ENCODE measurements around the gene ABCA13. TPM values are rescaled to one million over a fixed set of nuclear protein-coding genes. Genes with fewer than 3 reads are reported as not detected.

ABCA13 gene
- polyA plus RNA-seq, 3 donors = 0.10 to 0.41 (median 0.37) TPM

DNA sequence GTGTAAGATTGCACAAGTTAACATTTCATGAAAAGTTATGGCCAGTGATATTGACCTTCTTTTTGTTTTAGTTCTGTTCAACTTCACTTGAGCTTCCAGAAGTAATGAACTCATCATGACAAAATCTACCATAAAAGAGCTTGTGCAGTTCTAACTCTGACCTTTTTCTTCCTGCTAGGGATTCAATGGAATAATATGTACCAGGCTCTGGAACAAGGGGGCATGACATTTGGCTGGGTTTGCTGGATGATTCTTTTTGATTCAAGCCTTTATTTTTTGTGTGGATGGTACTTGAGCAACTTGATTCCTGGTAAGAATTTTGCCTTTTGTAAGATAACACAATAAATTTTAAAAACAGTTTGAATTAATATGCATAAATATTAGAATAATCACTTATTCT is 205.0 kb downstream of the ABCA13 start:
- H3K4me2 ChIP-seq (replicated peaks; ENCODE audit: extremely low read depth, low read length, poor library complexity, severe bottlenecking) = no peak overlapping the region
- H3K4me1 ChIP-seq (ENCODE audit: control insufficient read depth in 1 of 2, insufficient read depth in 2 of 2, low read length in 2 of 2) = peaks cover 0 to 8% of the 10 kb centered on the region in 2 donors
- peaks cover 14% of the 10 kb centered on the region for H3K4me1 Mint-ChIP-seq
- TF ChIP-seq, protein P1, sequence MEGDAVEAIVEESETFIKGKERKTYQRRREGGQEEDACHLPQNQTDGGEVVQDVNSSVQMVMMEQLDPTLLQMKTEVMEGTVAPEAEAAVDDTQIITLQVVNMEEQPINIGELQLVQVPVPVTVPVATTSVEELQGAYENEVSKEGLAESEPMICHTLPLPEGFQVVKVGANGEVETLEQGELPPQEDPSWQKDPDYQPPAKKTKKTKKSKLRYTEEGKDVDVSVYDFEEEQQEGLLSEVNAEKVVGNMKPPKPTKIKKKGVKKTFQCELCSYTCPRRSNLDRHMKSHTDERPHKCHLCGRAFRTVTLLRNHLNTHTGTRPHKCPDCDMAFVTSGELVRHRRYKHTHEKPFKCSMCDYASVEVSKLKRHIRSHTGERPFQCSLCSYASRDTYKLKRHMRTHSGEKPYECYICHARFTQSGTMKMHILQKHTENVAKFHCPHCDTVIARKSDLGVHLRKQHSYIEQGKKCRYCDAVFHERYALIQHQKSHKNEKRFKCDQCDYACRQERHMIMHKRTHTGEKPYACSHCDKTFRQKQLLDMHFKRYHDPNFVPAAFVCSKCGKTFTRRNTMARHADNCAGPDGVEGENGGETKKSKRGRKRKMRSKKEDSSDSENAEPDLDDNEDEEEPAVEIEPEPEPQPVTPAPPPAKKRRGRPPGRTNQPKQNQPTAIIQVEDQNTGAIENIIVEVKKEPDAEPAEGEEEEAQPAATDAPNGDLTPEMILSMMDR (IDR thresholded peaks at IDR 0.05) = no peak
- H2AFZ ChIP-seq (ENCODE audit: insufficient read depth, low read depth, low read length, poor library complexity, severe bottlenecking) = no peak overlapping the region
- no peaks in the 10 kb centered on the region for H3K9me3 ChIP-seq (replicated peaks in 1 of 2; ENCODE audit: control insufficient read depth in 1 of 2, insufficient read depth in 1 of 2, low read length in 2 of 2)
- no peak for DNase-seq
- H3K27ac ChIP-seq (ENCODE audit: low read depth in 1 of 2, low read length in 2 of 2) = no peak overlapping the region
- H3K9ac ChIP-seq (ENCODE audit: insufficient read depth, low read length, poor library complexity, severe bottlenecking) = no peak overlapping the region
- peaks cover 0 to 3% (median under 1%) of the 10 kb centered on the region in 7 donors for H3K9me3 Mint-ChIP-seq
- H3K36me3 Mint-ChIP-seq = peaks cover under 1 to 2% of the 10 kb centered on the region in 2 donors
- no peaks in the 10 kb centered on the region for H3K79me2 ChIP-seq (ENCODE audit: insufficient read depth, low read length)
- no peaks in the 10 kb centered on the region for H3K36me3 ChIP-seq (replicated peaks in 1 of 2; ENCODE audit: control insufficient read depth in 1 of 2, insufficient read depth in 2 of 2, low read length in 2 of 2)
- no peaks in the 10 kb centered on the region for H4K20me1 ChIP-seq (ENCODE audit: insufficient read depth, low read length)
- H3K27me3 Mint-ChIP-seq (ENCODE audit: low read depth in 3 of 3) = peaks cover 0 to 2% (median 0%) of the 10 kb centered on the region in 3 donors
- no peak overlapping the region for H3K4me3 Mint-ChIP-seq
- no peaks in the 10 kb centered on the region for H3K27me3 ChIP-seq (ENCODE audit: control insufficient read depth in 2 of 2, insufficient read depth in 2 of 2, low read length in 2 of 2)
- no peak overlapping the region for H3K4me3 ChIP-seq (replicated peaks in 1 of 3; ENCODE audit: low read depth in 2 of 3, low read length in 3 of 3)
- H3K27ac Mint-ChIP-seq = no peak overlapping the region
- intact Hi-C loops (cut with micrococcal nuclease) = no loop called here

DNA sequence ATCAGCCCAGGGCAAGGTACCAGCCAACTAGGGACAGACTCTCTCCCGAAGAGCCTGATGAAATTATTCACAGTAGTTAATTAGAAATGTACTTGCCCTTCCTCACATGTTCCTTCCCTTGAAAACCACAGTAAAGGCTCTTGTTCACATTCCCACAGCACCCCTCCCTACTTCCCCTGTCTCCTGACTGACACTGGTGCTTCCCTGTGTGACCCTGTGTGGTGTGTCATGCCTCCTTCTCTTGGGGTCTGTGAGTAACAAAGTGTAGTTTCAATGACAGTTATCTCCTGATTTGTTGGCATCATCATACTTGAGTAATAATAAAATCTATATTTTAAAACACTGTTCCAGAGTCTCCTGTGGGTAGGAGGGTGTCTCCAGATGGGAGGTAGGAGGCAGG is 209.7 kb downstream of the ABCA13 start:
- DNase-seq = peak in 2 of 3 donors; percentile 31 to 76
- H3K4me3 Mint-ChIP-seq = no peak overlapping the region
- WGBS (ENCODE audit: insufficient coverage) = 57% methylated on average over 1 of the region's 1 CpG

More for the DNA sequence above, 209.7 kb downstream of the ABCA13 start:
- Histone ChIP-seq H3K4me2 (replicated peaks; ENCODE audit: extremely low read depth, low read length, poor library complexity, severe bottlenecking) (no peak overlapping the region), H3K27me3 (ENCODE audit: control insufficient read depth in 2 of 2, insufficient read depth in 2 of 2, low read length in 2 of 2) (no peaks in the 10 kb centered on the region), H3K4me3 (replicated peaks in 1 of 3; ENCODE audit: low read depth in 2 of 3, low read length in 3 of 3) (no peak overlapping the region), H3K79me2 (ENCODE audit: insufficient read depth, low read length) (no peaks in the 10 kb centered on the region), H2AFZ (ENCODE audit: insufficient read depth, low read depth, low read length, poor library complexity, severe bottlenecking) (no peak overlapping the region), H3K9ac (ENCODE audit: insufficient read depth, low read length, poor library complexity, severe bottlenecking) (no peak overlapping the region), H3K4me1 (ENCODE audit: control insufficient read depth in 1 of 2, insufficient read depth in 2 of 2, low read length in 2 of 2) (peaks cover 0 to 5% of the 10 kb centered on the region in 2 donors), H4K20me1 (ENCODE audit: insufficient read depth, low read length) (no peaks in the 10 kb centered on the region), H3K9me3 (replicated peaks in 1 of 2; ENCODE audit: control insufficient read depth in 1 of 2, insufficient read depth in 1 of 2, low read length in 2 of 2) (no peaks in the 10 kb centered on the region), H3K36me3 (replicated peaks in 1 of 2; ENCODE audit: control insufficient read depth in 1 of 2, insufficient read depth in 2 of 2, low read length in 2 of 2) (no peaks in the 10 kb centered on the region), H3K27ac (ENCODE audit: low read depth in 1 of 2, low read length in 2 of 2) (no peak overlapping the region)
- Mint-ChIP-seq H3K27me3 (ENCODE audit: low read depth in 3 of 3) (no peaks in the 10 kb centered on the region), H3K27ac (peak overlapping the region in 2 of 7 donors; percentile 16 to 84), H3K4me1 (peaks cover 7% of the 10 kb centered on the region), H3K36me3 (peaks cover 2% of the 10 kb centered on the region in 2 donors), H3K9me3 (peaks cover 0 to under 1% (median 0%) of the 10 kb centered on the region in 7 donors)
- TF ChIP-seq, protein P1 (IDR thresholded peaks at IDR 0.05) = no peak
- intact Hi-C loops (cut with micrococcal nuclease) = no loop called here
